Measurements from ENCODE around the gene CDC20B. TPM values are rescaled to one million over a fixed set of nuclear protein-coding genes. Genes with fewer than 3 reads are reported as not detected.
"Not testable (repeated sequence)": the region's sequence is repeated elsewhere in the genome, so short reads cannot be mapped to it uniquely, and the experiment has no call there.

CDC20B gene
- total RNA-seq, 2 experiments from 2014 or later: not detected

DNA sequence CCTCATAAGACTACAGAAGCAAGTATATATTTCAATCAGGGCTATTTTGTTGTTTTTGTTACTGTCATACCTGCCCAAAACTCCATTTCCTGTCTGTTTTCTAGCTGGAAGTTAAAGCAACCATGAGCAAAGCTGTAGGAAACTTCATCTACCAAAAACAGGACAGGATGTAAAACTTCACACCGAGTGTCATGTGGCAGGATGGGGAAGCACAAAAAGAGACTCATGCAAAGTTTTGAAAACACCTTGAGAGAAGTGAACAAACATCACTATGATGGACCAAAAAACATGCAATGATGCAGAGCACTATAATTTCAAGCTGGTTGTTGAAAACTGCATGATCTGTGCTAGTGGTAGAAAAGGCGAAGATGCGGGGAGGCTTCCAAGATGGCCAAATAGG lies 76.8 kb downstream of the CDC20B start:
- Mint-ChIP-seq H3K4me3 (no peak overlapping the region), H3K36me3 (ENCODE audit: low read depth) (peaks cover 8% of the 10 kb centered on the region), H3K9me3 (peaks cover 21% of the 10 kb centered on the region), H3K4me1 (ENCODE audit: low read depth) (peaks cover 62% of the 10 kb centered on the region), H3K27me3 (ENCODE audit: low read depth) (peaks cover 6% of the 10 kb centered on the region), H3K27ac (no peak overlapping the region)
- CTCF ChIA-PET: interaction anchor here (0.8 kb wide), 1 partner anchor 110 kb away, joined by 4 read pairs; the partner anchor contains the start of gene ESM1
- DNase-seq: peak; percentile 63
- intact Hi-C loops (cut with micrococcal nuclease): loop anchor here (1.0 kb wide), 3 partner anchors 24 to 72 kb away; partner anchors contain the start of gene GZMK

DNA sequence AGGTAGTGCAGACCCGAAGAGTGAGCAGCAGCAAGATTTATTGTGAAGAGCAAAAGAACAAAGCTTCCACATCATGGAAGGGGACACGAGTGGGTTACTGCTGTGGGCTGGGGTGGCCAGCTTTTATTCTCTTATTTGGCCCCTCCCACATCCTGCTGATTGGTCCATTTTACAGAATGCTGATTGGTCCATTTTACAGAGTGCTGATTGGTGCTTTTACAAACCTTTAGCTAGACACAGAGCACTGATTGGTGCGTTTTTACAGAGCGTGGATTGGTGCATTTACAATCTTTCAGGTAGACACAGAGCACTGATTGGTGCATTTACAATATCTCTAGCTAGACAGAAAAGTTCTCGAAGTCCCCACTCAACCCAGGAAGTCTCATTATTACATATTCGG lies 82.0 kb downstream of the CDC20B start:
- H3K36me3 Mint-ChIP-seq (ENCODE audit: low read depth); intact Hi-C loops (cut with micrococcal nuclease); H3K27ac Mint-ChIP-seq; H3K9me3 Mint-ChIP-seq; H3K27me3 Mint-ChIP-seq (ENCODE audit: low read depth); H3K4me3 Mint-ChIP-seq; DNase-seq: not testable (repeated sequence)
- CTCF ChIA-PET: interaction anchor here (1.1 kb wide), 1 partner anchor 19 kb away, joined by 4 read pairs; no protein-coding TSS in a partner anchor
- peaks cover 22% of the 10 kb centered on the region for H3K4me1 Mint-ChIP-seq (ENCODE audit: low read depth)

DNA sequence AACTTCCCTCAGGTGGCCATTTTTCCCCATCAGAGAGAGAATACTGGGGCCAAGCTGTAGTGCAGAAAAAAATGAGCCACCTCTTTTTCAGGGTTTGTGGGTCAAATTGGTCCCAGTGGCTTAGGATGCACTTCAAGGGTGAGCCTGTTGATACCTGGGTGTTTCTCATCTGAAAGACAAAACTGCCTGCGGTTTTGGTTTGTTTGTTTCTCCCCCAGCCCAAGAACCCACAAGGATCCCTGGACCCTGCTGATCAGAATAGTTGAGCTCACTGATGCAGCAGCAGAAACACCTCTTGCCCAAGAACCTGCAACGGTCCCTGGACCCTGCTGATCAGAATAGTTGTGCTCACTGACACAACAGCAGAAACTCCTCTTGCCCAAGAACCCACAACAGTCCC lies 83.7 kb downstream of the CDC20B start:
- DNase-seq; H3K36me3 Mint-ChIP-seq (ENCODE audit: low read depth); H3K27ac Mint-ChIP-seq; CTCF ChIA-PET; H3K4me3 Mint-ChIP-seq; H3K9me3 Mint-ChIP-seq; intact Hi-C loops (cut with micrococcal nuclease); H3K27me3 Mint-ChIP-seq (ENCODE audit: low read depth): not testable (repeated sequence)
- H3K4me1 Mint-ChIP-seq (ENCODE audit: low read depth): peaks cover 10% of the 10 kb centered on the region

DNA sequence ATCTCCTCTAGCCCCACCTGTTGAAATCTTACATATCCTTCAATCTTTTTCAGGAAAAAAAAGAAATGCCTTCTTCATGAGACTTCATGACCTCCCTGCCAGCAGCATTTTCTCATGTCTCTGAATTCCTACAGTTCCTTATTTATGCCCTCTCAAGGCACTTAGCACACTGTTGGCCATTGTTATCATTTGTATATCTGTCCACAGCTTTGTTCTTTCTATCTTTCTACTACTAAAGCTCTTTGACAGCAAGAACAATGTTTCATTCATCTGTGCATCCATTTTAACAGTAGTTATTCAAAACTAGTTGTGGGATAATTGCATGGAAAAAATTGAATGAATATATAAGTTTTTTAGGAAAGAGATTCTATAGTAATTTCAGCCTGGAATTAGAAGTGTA lies 91.4 kb downstream of the CDC20B start:
- Mint-ChIP-seq H3K4me1 (ENCODE audit: low read depth) (peaks cover 2% of the 10 kb centered on the region), H3K27me3 (ENCODE audit: low read depth) (no peaks in the 10 kb centered on the region), H3K27ac (no peak overlapping the region), H3K36me3 (ENCODE audit: low read depth) (peaks cover 13% of the 10 kb centered on the region), H3K9me3 (peaks cover 7% of the 10 kb centered on the region), H3K4me3 (no peak overlapping the region)
- intact Hi-C loops (cut with micrococcal nuclease): no loop called here
- DNase-seq: no peak
- CTCF ChIA-PET: interaction anchor here (0.6 kb wide), 1 partner anchor 137 kb away, joined by 3 read pairs; no protein-coding TSS in a partner anchor

DNA sequence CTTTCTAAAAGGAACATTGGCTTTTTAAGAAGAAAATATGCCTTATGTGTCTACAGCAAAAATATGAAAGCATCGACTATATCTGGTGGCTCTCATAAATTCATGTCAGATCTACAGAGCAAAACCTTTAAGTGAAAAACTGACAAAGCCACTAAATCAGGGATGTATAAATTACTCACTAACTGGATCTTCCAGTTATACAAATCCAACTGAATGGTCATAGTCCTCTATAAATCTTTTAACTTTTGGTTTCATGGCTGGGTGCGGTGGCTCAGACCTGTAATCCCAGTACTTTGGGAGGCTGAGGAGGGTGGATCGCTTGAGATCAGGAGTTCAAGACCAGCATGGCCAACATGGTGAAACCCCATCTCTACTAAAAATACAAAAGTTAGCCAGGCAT lies 99.8 kb downstream of the CDC20B start:
- CTCF ChIA-PET: interaction anchor here (0.7 kb wide), 1 partner anchor 46 kb away, joined by 4 read pairs; no protein-coding TSS in a partner anchor
- H3K27me3 Mint-ChIP-seq (ENCODE audit: low read depth): no peaks in the 10 kb centered on the region
- H3K4me3 Mint-ChIP-seq: no peak overlapping the region
- H3K27ac Mint-ChIP-seq: peak overlapping the region; percentile 59
- DNase-seq: no peak
- H3K9me3 Mint-ChIP-seq: no peaks in the 10 kb centered on the region
- intact Hi-C loops (cut with micrococcal nuclease): loop anchor here (2.0 kb wide), 1 partner anchor 62 kb away; no protein-coding TSS in a partner anchor
- peaks cover 3% of the 10 kb centered on the region for H3K36me3 Mint-ChIP-seq (ENCODE audit: low read depth)
- H3K4me1 Mint-ChIP-seq (ENCODE audit: low read depth): peaks cover 33% of the 10 kb centered on the region

DNA sequence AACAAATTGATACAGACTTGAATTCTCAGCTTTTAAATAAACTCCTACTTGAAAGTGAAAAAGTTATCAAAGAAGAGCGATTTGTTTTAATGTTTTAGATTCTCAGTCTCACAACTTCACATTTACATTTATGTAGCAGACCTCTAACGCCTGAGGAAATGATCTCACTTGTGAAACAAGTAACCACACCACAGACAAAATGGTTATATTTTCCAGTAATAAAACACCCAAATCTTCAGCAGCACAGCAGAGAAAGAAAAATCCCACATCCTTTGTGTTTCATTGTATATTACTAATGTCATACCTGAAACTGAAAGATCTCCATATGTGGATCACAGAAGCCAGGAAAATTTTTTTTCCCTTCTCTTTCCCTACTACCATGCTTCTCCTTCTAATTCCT lies 100.3 kb downstream of the CDC20B start:
- CTCF ChIA-PET: interaction anchor here (1.3 kb wide), 1 partner anchor 18 kb away, joined by 4 read pairs; no protein-coding TSS in a partner anchor
- H3K9me3 Mint-ChIP-seq: no peaks in the 10 kb centered on the region
- H3K27ac Mint-ChIP-seq: peak overlapping the region; percentile 34
- intact Hi-C loops (cut with micrococcal nuclease): loop anchor here (1.0 to 2.0 kb wide), 8 partner anchors 10 to 292 kb away; partner anchors contain the start of gene GZMA
- peaks cover 33% of the 10 kb centered on the region for H3K4me1 Mint-ChIP-seq (ENCODE audit: low read depth)
- no peak overlapping the region for H3K4me3 Mint-ChIP-seq
- H3K36me3 Mint-ChIP-seq (ENCODE audit: low read depth): peaks cover 3% of the 10 kb centered on the region
- DNase-seq: no peak
- no peaks in the 10 kb centered on the region for H3K27me3 Mint-ChIP-seq (ENCODE audit: low read depth)

DNA sequence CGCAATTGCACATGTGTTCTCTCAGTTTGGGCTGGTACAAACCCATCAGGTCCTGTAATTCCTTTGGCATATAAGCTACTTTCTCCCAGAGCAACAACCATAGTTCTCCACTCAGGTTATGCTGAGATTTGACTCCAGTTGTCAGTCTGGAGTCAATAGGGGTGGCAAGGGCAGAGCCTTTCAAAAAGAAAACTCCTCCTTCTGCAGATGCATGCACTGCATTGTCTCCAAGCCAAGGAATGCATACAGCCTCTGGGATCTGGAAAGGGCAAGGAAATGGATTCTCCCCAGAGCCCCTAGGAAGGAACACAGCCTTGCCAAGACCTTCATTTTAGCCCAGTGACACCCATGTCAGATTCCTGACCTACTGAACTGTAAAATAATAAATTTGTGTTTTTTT lies 101.6 kb downstream of the CDC20B start:
- Mint-ChIP-seq H3K27me3 (ENCODE audit: low read depth) (no peaks in the 10 kb centered on the region), H3K9me3 (no peaks in the 10 kb centered on the region), H3K4me1 (ENCODE audit: low read depth) (peaks cover 41% of the 10 kb centered on the region), H3K4me3 (no peak overlapping the region), H3K36me3 (ENCODE audit: low read depth) (no peaks in the 10 kb centered on the region), H3K27ac (no peak overlapping the region)
- CTCF ChIA-PET: interaction anchor here (0.7 to 1.4 kb wide), 4 partner anchors 9 to 127 kb away, joined by 3 to 7 read pairs (median 3); no protein-coding TSS in a partner anchor
- DNase-seq: no peak
- intact Hi-C loops (cut with micrococcal nuclease): no loop called here

DNA sequence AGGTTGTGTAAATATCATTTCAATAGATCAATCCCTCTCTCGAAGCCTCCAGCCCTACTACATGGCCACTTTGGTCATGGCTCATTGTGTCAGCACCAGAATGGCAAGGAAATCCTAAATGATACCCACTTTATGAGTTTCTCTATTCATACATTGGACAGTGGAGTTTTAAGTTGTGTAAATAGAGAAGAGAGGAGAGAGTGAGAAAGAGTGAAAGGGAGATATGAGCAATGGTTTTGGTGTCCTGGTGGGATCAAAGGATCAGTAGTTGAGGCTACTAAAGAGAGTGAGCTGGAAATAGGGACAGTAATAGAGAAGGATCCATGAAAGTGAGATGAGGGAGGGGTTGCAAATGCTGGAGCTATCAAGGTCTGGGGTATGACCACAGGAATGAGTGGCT lies 102.0 kb downstream of the CDC20B start:
- no peaks in the 10 kb centered on the region for H3K27me3 Mint-ChIP-seq (ENCODE audit: low read depth)
- intact Hi-C loops (cut with micrococcal nuclease): no loop called here
- H3K36me3 Mint-ChIP-seq (ENCODE audit: low read depth): no peaks in the 10 kb centered on the region
- DNase-seq: no peak
- no peak overlapping the region for H3K4me3 Mint-ChIP-seq
- CTCF ChIA-PET: interaction anchor here (0.7 to 1.4 kb wide), 3 partner anchors 9 to 126 kb away, joined by 3 to 7 read pairs (median 3); no protein-coding TSS in a partner anchor
- no peaks in the 10 kb centered on the region for H3K9me3 Mint-ChIP-seq
- H3K27ac Mint-ChIP-seq: no peak overlapping the region
- H3K4me1 Mint-ChIP-seq (ENCODE audit: low read depth): peaks cover 44% of the 10 kb centered on the region

DNA sequence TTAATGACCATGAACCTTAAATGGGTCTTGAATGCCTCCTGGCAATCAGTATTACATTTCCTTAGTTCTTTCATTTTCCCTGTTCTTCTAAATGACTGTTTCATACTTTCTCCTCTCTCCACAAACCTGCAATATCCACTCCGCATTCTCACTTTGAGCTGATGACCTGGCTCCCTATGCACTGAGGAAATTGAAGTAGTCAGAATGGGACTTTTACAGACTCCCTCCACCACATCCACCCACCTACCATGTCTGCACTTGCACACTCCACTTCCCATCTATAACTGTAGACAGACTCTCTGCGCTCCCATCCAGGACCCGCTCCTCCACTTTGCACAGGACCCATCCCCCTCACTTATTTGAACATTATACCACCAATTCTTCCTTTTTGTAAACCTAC lies 106.7 kb downstream of the CDC20B start:
- intact Hi-C loops (cut with micrococcal nuclease): no loop called here
- H3K4me1 Mint-ChIP-seq (ENCODE audit: low read depth): peaks cover 43% of the 10 kb centered on the region
- H3K27ac Mint-ChIP-seq: no peak overlapping the region
- no peaks in the 10 kb centered on the region for H3K36me3 Mint-ChIP-seq (ENCODE audit: low read depth)
- H3K27me3 Mint-ChIP-seq (ENCODE audit: low read depth): no peaks in the 10 kb centered on the region
- CTCF ChIA-PET: no interaction called here
- H3K4me3 Mint-ChIP-seq: no peak overlapping the region
- H3K9me3 Mint-ChIP-seq: no peaks in the 10 kb centered on the region
- no peak for DNase-seq

DNA sequence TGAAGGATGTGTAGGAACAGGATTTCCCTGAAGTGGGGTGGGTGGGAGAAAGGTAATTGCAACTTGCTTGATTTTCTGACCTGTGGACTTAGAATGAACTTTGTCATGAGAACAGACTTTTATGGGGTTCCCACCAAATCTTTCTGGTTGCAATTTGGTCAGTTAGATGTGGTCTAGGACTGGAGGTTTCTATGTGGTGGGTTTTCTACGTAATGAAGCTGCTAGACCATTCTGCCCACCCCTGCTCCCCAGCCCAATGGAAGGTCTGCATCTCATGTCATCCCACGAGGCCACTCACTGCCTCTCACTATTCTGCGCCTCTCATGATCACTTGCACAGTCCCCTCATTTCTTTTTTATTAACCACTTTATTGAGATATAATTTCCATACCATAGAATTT lies 108.5 kb downstream of the CDC20B start:
- no peak for DNase-seq
- intact Hi-C loops (cut with micrococcal nuclease): no loop called here
- H3K4me1 Mint-ChIP-seq (ENCODE audit: low read depth): peaks cover 41% of the 10 kb centered on the region
- H3K4me3 Mint-ChIP-seq: no peak overlapping the region
- no peaks in the 10 kb centered on the region for H3K36me3 Mint-ChIP-seq (ENCODE audit: low read depth)
- CTCF ChIA-PET: interaction anchor here (1.7 kb wide), 1 partner anchor 82 kb away, joined by 3 read pairs; no protein-coding TSS in a partner anchor
- no peaks in the 10 kb centered on the region for H3K27me3 Mint-ChIP-seq (ENCODE audit: low read depth)
- H3K27ac Mint-ChIP-seq: no peak overlapping the region
- H3K9me3 Mint-ChIP-seq: no peaks in the 10 kb centered on the region

DNA sequence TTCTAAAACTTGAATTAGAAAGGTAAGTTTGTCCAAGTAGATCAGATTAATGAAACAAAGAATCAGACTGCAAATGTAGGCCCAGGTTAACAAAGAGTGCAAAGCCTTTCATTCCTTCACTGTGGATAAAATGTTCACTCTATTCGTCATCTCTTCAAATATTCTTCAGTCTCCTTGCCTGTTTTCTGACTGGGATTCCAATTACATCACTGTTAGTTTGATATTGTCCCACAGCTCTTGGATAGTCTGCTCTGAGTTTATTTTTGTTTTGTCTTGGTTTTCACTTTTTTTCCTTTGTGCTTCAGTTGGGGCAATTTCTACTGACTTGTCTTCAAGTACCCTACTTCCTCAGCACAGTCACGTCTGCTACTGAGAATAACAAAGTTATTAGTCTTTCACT lies 109.1 kb downstream of the CDC20B start:
- no peak for DNase-seq
- H3K4me3 Mint-ChIP-seq: no peak overlapping the region
- no peak overlapping the region for H3K27ac Mint-ChIP-seq
- H3K4me1 Mint-ChIP-seq (ENCODE audit: low read depth): peaks cover 41% of the 10 kb centered on the region
- intact Hi-C loops (cut with micrococcal nuclease): no loop called here
- no peaks in the 10 kb centered on the region for H3K9me3 Mint-ChIP-seq
- no peaks in the 10 kb centered on the region for H3K36me3 Mint-ChIP-seq (ENCODE audit: low read depth)
- CTCF ChIA-PET: interaction anchor here (1.7 kb wide), 1 partner anchor 82 kb away, joined by 3 read pairs; no protein-coding TSS in a partner anchor
- no peaks in the 10 kb centered on the region for H3K27me3 Mint-ChIP-seq (ENCODE audit: low read depth)

DNA sequence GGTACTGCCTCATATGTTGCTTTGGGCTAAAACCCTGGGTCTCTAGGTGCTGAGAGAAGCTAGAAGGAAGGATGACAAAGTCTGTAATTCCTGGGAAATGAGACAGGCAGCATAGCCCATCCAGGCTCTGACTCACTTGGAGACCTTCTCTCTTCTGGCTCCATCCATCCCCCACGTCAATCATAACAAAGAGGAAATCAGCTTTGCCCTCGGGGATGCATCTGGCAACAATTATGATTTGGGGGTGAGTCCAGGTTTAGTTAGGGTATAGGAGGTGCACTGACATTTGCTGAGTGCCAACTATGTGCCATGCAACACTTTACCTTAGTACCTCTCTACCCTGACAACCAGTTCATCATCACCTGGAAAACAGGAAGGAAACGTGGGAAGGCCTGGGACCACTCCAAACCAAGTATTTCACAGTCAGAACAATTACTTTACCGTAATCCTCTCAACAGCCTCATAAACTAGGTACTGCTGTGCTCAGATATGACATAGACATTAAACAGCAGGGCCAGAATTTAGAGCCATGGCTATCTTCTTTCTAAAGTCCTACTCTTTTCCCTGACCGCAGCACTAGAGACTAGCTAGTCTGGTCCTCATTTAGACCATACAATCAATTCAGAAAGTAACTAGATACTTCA lies 109.6 kb downstream of the CDC20B start:
- Mint-ChIP-seq H3K27me3 (ENCODE audit: low read depth) (no peaks in the 10 kb centered on the region), H3K4me1 (ENCODE audit: low read depth) (peaks cover 41% of the 10 kb centered on the region), H3K9me3 (no peaks in the 10 kb centered on the region), H3K4me3 (no peak overlapping the region), H3K27ac (no peak overlapping the region), H3K36me3 (ENCODE audit: low read depth) (no peaks in the 10 kb centered on the region)
- no peak for DNase-seq
- intact Hi-C loops (cut with micrococcal nuclease): no loop called here
- CTCF ChIA-PET: interaction anchor here (1.7 to 1.8 kb wide), 2 partner anchors 26 to 83 kb away, joined by 3 to 6 read pairs; no protein-coding TSS in a partner anchor

All from activated naive CD4-positive, alpha-beta T cell treated with anti-CD3 and anti-CD28 coated beads for 36 hours (primary cell).